ENCODE results near the gene ANO1. TPM values are rescaled to one million over a fixed set of nuclear protein-coding genes. Genes with fewer than 3 reads are reported as not detected.

Gene ANO1
- polyA plus RNA-seq, 3 donors, result not detected

GRCh38 chr11:70090961-70091381, 12.9 kb downstream of the ANO1 start:
- Histone ChIP-seq H3K9ac (ENCODE audit: insufficient read depth, low read length, poor library complexity, severe bottlenecking) (no peak overlapping the region), H3K27me3 (ENCODE audit: control insufficient read depth in 2 of 2, insufficient read depth in 2 of 2, low read length in 2 of 2) (peaks cover 0 to 3% of the 10 kb centered on the region in 2 donors), H3K79me2 (ENCODE audit: insufficient read depth, low read length) (no peaks in the 10 kb centered on the region), H3K4me2 (replicated peaks; ENCODE audit: extremely low read depth, low read length, poor library complexity, severe bottlenecking) (no peak overlapping the region), H3K4me3 (replicated peaks in 1 of 3; ENCODE audit: low read depth in 2 of 3, low read length in 3 of 3) (no peak overlapping the region), H3K4me1 (ENCODE audit: control insufficient read depth in 1 of 2, insufficient read depth in 2 of 2, low read length in 2 of 2) (no peaks in the 10 kb centered on the region), H2AFZ (ENCODE audit: insufficient read depth, low read depth, low read length, poor library complexity, severe bottlenecking) (no peak overlapping the region), H3K36me3 (replicated peaks in 1 of 2; ENCODE audit: control insufficient read depth in 1 of 2, insufficient read depth in 2 of 2, low read length in 2 of 2) (no peaks in the 10 kb centered on the region), H3K27ac (ENCODE audit: low read depth in 1 of 2, low read length in 2 of 2) (no peak overlapping the region), H4K20me1 (ENCODE audit: insufficient read depth, low read length) (no peaks in the 10 kb centered on the region), H3K9me3 (replicated peaks in 1 of 2; ENCODE audit: control insufficient read depth in 1 of 2, insufficient read depth in 1 of 2, low read length in 2 of 2) (no peaks in the 10 kb centered on the region)
- Mint-ChIP-seq H3K27me3 (ENCODE audit: low read depth in 3 of 3) (peaks cover 7 to 23% (median 10%) of the 10 kb centered on the region in 3 donors), H3K4me3 (no peak overlapping the region), H3K36me3 (no peaks in the 10 kb centered on the region), H3K4me1 (no peaks in the 10 kb centered on the region), H3K27ac (no peak overlapping the region), H3K9me3 (peaks cover 0 to 3% (median 0%) of the 10 kb centered on the region in 7 donors)
- TF ChIP-seq CTCF (IDR thresholded peaks at IDR 0.05), result no peak
- WGBS (ENCODE audit: insufficient coverage), result 54% methylated on average over 7 of the region's 9 CpGs
- no peak for DNase-seq
- intact Hi-C loops (cut with micrococcal nuclease), result no loop called here

- peaks cover 9 to 23% (median 10%) of the 10 kb centered on the region in 3 donors for H3K27me3 Mint-ChIP-seq (ENCODE audit: low read depth in 3 of 3)
- peaks cover 0 to 3% of the 10 kb centered on the region in 2 donors for H3K27me3 ChIP-seq (ENCODE audit: control insufficient read depth in 2 of 2, insufficient read depth in 2 of 2, low read length in 2 of 2)
- no peaks in the 10 kb centered on the region for H3K36me3 ChIP-seq (replicated peaks in 1 of 2; ENCODE audit: control insufficient read depth in 1 of 2, insufficient read depth in 2 of 2, low read length in 2 of 2)
- no peaks in the 10 kb centered on the region for H3K4me1 ChIP-seq (ENCODE audit: control insufficient read depth in 1 of 2, insufficient read depth in 2 of 2, low read length in 2 of 2)
- no peaks in the 10 kb centered on the region for H3K9me3 ChIP-seq (replicated peaks in 1 of 2; ENCODE audit: control insufficient read depth in 1 of 2, insufficient read depth in 1 of 2, low read length in 2 of 2)
- no peak overlapping the region for H3K4me3 Mint-ChIP-seq
- no peak for DNase-seq
- no peaks in the 10 kb centered on the region for H3K4me1 Mint-ChIP-seq
- 97% methylated on average over 8 of the region's 8 CpGs for WGBS (ENCODE audit: insufficient coverage)
- no peaks in the 10 kb centered on the region for H3K79me2 ChIP-seq (ENCODE audit: insufficient read depth, low read length)
- no peak overlapping the region for H2AFZ ChIP-seq (ENCODE audit: insufficient read depth, low read depth, low read length, poor library complexity, severe bottlenecking)
- no peak overlapping the region for H3K4me3 ChIP-seq (replicated peaks in 1 of 3; ENCODE audit: low read depth in 2 of 3, low read length in 3 of 3)
- TF ChIP-seq CTCF (IDR thresholded peaks at IDR 0.05), result no peak
- peaks cover 0 to 3% (median 0%) of the 10 kb centered on the region in 7 donors for H3K9me3 Mint-ChIP-seq
- no peak overlapping the region for H3K9ac ChIP-seq (ENCODE audit: insufficient read depth, low read length, poor library complexity, severe bottlenecking)
- H4K20me1 ChIP-seq (ENCODE audit: insufficient read depth, low read length), result no peaks in the 10 kb centered on the region
- no peak overlapping the region for H3K4me2 ChIP-seq (replicated peaks; ENCODE audit: extremely low read depth, low read length, poor library complexity, severe bottlenecking)
- no peak overlapping the region for H3K27ac ChIP-seq (ENCODE audit: low read depth in 1 of 2, low read length in 2 of 2)
- intact Hi-C loops (cut with micrococcal nuclease), result no loop called here
- H3K27ac Mint-ChIP-seq, result no peak overlapping the region
- H3K36me3 Mint-ChIP-seq, result no peaks in the 10 kb centered on the region
These were observed 13.5 kb downstream of the ANO1 start for GRCh38 chr11:70091638-70092037.
